Astrocyte of the cerebellum (primary cell): ENCODE data around the gene CD34.

ENCODE experiments used
- DNase-seq: peaks from one replicate; pipeline ENCODE4 v3.0.0-alpha.2; 2011; ENCODE audit warnings: low read depth
- H3K4me3 ChIP-seq: 2 replicates; pipeline ENCODE4 v1.5.1; 2011; ENCODE audit warnings: mild to moderate bottlenecking, low read depth, low read length, moderate library complexity
- CTCF ChIP-seq: IDR thresholded peaks from 2 replicates; pipeline ENCODE4 v1.5.1; 2012; ENCODE audit warnings: low read length, low read depth, moderate library complexity, mild to moderate bottlenecking; ENCODE audit errors: missing control alignments
- in situ Hi-C: cut with HindIII; loops from 2 replicates; pipeline ENCODE4 v1.10.0; 2017; ENCODE audit warnings: low sequenced_read_pairs

Gene CD34

GRCh38 chr1:207848234-207848633 is 62.7 kb downstream of the CD34 start:
- no peak overlapping the region for H3K4me3 ChIP-seq
- TF ChIP-seq CTCF, result no peak
- DNase-seq, result no peak
- in situ Hi-C loops, result no loop called here

GRCh38 chr1:207847116-207847515 is 63.8 kb downstream of the CD34 start:
- in situ Hi-C loops, result no loop called here
- DNase-seq, result peak; percentile 39
- no peak overlapping the region for H3K4me3 ChIP-seq
- no peak for TF ChIP-seq CTCF

- in situ Hi-C loops, result no loop called here
- DNase-seq, result no peak
- no peak for TF ChIP-seq CTCF
- no peak overlapping the region for H3K4me3 ChIP-seq
Measured at GRCh38 chr1:207845109-207845508, 65.8 kb downstream of the CD34 start.

GRCh38 chr1:207844371-207844770 is 66.6 kb downstream of the CD34 start:
- in situ Hi-C loops, result no loop called here
- no peak overlapping the region for H3K4me3 ChIP-seq
- no peak for DNase-seq
- TF ChIP-seq CTCF, result no peak

GRCh38 chr1:207842506-207842905 is 68.4 kb downstream of the CD34 start:
- no peak for TF ChIP-seq CTCF
- no peak overlapping the region for H3K4me3 ChIP-seq
- in situ Hi-C loops, result no loop called here
- DNase-seq, result no peak

GRCh38 chr1:207841901-207842300 is 69.0 kb downstream of the CD34 start:
- no peak for TF ChIP-seq CTCF
- no peak overlapping the region for H3K4me3 ChIP-seq
- in situ Hi-C loops, result no loop called here
- no peak for DNase-seq

GRCh38 chr1:207841293-207841692 is 69.6 kb downstream of the CD34 start:
- no peak for DNase-seq
- in situ Hi-C loops, result no loop called here
- no peak for TF ChIP-seq CTCF
- no peak overlapping the region for H3K4me3 ChIP-seq
